GM12878 (cell line): ENCODE data around the gene GRIK5. TPM values are rescaled to one million over a fixed set of nuclear protein-coding genes. Genes with fewer than 3 reads are reported as not detected.

ENCODE experiments used
- ATAC-seq: fragments of 200-7000 bp; cut with Tn5 transposase; 3 replicates; pipeline ENCODE4 v1.9.1; 2020; ENCODE audit warnings: mild to moderate bottlenecking, moderate library complexity
- BruUV-seq: library from RNA; stranded (reverse); fragments of 400-500 nt; replicated peaks from 2 replicates; lab custom pipeline; 2021; lab: Mats Ljungman, UMichigan
- CTCF ChIA-PET: fragments of 300-600 bp; sonication (Branson Sonifier 250); formaldehyde crosslinking; extraction: SDS; loops from one replicate; lab custom pipeline; 2021; ENCODE audit warnings: inconsistent platforms; lab: Yijun Ruan, JAX
- POLR2A ChIA-PET: fragments of 350-600 bp; formaldehyde crosslinking; extraction: SDS; loops from one replicate; lab custom pipeline; 2021; ENCODE audit warnings: inconsistent platforms; lab: Charles Lee
- RAD21 ChIA-PET: fragments of 300-600 bp; sonication (Branson Sonifier 250); formaldehyde crosslinking; loops from one replicate; lab custom pipeline; 2023; ENCODE audit warnings: antibody characterized with exemption; ENCODE audit not compliant: unreplicated experiment; lab: Charles Lee
- SMC1A ChIA-PET: fragments of 300-600 bp; sonication (Branson Sonifier 250); formaldehyde crosslinking; loops from one replicate; lab custom pipeline; 2023; ENCODE audit not compliant: unreplicated experiment, uncharacterized antibody; lab: Charles Lee
- DNase-seq: peaks from one replicate; pipeline ENCODE4 v3.0.0-alpha.2; 2011; ENCODE audit warnings: low read depth, low spot score
- FAIRE-seq: peaks from 3 replicates; lab custom pipeline; 2011; peaks lifted over from hg19 to GRCh38; lab: Jason Lieb, UNC
- H2AFZ ChIP-seq: 2 replicates; pipeline ENCODE4 v1.6.0; 2011; ENCODE audit warnings: low read depth, low read length, control low read depth; ENCODE audit not compliant: control insufficient read depth
- H3K27ac ChIP-seq: 2 replicates; pipeline ENCODE4 v1.5.1; 2011; ENCODE audit warnings: control low read depth; ENCODE audit not compliant: control insufficient read depth, insufficient read depth
- H3K27me3 ChIP-seq, 2 experiments: replicated peaks in 1 of 2; 2 replicates each; pipeline versions ENCODE4 v1.6.0 to v1.6.1; 2011; ENCODE audit warnings: low read length in 1 of 2; ENCODE audit not compliant: control insufficient read depth in 2 of 2, insufficient read depth in 2 of 2
- H3K36me3 ChIP-seq, 2 experiments: 2 replicates each; pipeline ENCODE4 v1.5.1; 2011; ENCODE audit warnings: low read length in 1 of 2; ENCODE audit not compliant: control insufficient read depth in 2 of 2, insufficient read depth in 2 of 2
- H3K4me1 ChIP-seq: 2 replicates; pipeline ENCODE4 v1.6.1; 2011; ENCODE audit warnings: mild to moderate bottlenecking, low read length, moderate library complexity, mixed read lengths; ENCODE audit not compliant: control insufficient read depth, insufficient read depth
- H3K4me2 ChIP-seq: 2 replicates; pipeline ENCODE4 v1.6.0; 2011; ENCODE audit warnings: control low read depth; ENCODE audit not compliant: control insufficient read depth, insufficient read depth
- H3K4me3 ChIP-seq: fragments of 200-600 bp; sonication (generic); 2 replicates; pipeline ENCODE4 v1.5.1; 2016
- H3K79me2 ChIP-seq: 2 replicates; pipeline ENCODE4 v1.6.0; 2011; ENCODE audit warnings: low read length; ENCODE audit not compliant: control insufficient read depth, insufficient read depth
- H3K9ac ChIP-seq: 2 replicates; pipeline ENCODE4 v1.8.0; 2011; ENCODE audit warnings: low read length, control low read depth, mixed read lengths; ENCODE audit not compliant: control insufficient read depth, insufficient read depth
- H3K9me3 ChIP-seq: replicated peaks from 3 replicates; pipeline ENCODE4 v1.5.1; 2011; ENCODE audit warnings: mild to moderate bottlenecking, low read length; ENCODE audit not compliant: control insufficient read depth, insufficient read depth
- H4K20me1 ChIP-seq: 2 replicates; pipeline ENCODE4 v1.6.0; 2011; ENCODE audit not compliant: control insufficient read depth, insufficient read depth
- BHLHE40 ChIP-seq, 2 experiments: fragments of 450-650 bp in 1 of 2; IDR thresholded peaks; 2 replicates each; pipeline ENCODE4 v1.6.1; 2011 to 2017; ENCODE audit warnings: low read depth in 2 of 2, borderline replicate concordance in 1 of 2, improper control_type of control experiment in 1 of 2, low read length in 1 of 2, mild to moderate bottlenecking in 1 of 2
- CBX3 ChIP-seq: fragments of 200-600 bp; sonication (generic); IDR thresholded peaks from 2 replicates; pipeline ENCODE4 v1.6.1; 2016; ENCODE audit warnings: low read depth, borderline replicate concordance
- CBX5 ChIP-seq: sonication (generic); IDR thresholded peaks from 2 replicates; pipeline ENCODE4 v1.6.1; 2016; ENCODE audit warnings: low read depth, moderate library complexity, mild to moderate bottlenecking, inconsistent platforms
- ESRRA ChIP-seq: IDR thresholded peaks from 2 replicates; pipeline ENCODE4 v1.6.1; 2012; ENCODE audit warnings: mild to moderate bottlenecking, low read length, improper control_type of control experiment
- HDAC6 ChIP-seq: fragments of 200-600 bp; sonication (generic); IDR thresholded peaks from one replicate; pipeline ENCODE4 v1.8.0; 2017; ENCODE audit warnings: antibody characterized with exemption; ENCODE audit not compliant: unreplicated experiment
- KLF5 ChIP-seq: fragments of 450-650 bp; IDR thresholded peaks from 2 replicates; pipeline ENCODE4 v1.6.1; 2014; ENCODE audit warnings: mild to moderate bottlenecking; ENCODE audit not compliant: partially characterized antibody
- MEF2A ChIP-seq: IDR thresholded peaks from 2 replicates; pipeline ENCODE4 v1.6.1; 2011; ENCODE audit warnings: low read depth, mild to moderate bottlenecking, low read length, moderate library complexity; ENCODE audit not compliant: insufficient read depth
- MYB ChIP-seq: fragments of 150-350 bp; IDR thresholded peaks from 2 replicates; pipeline ENCODE4 v1.6.1; 2014; ENCODE audit warnings: mild to moderate bottlenecking, low read depth, low read length, borderline replicate concordance
- ZBED1 ChIP-seq: IDR thresholded peaks from 2 replicates; pipeline ENCODE4 v1.6.1; 2016; ENCODE audit warnings: borderline replicate concordance
- WGBS: methylation state at CpG from one replicate; pipeline ENCODE4 v1.1.6; 2016; ENCODE audit warnings: low lambda C conversion rate; ENCODE audit not compliant: insufficient replicate concordance, insufficient coverage; ENCODE audit errors: missing lambda C conversion rate; 5-methylcytosine and 5-hydroxymethylcytosine counted together
- in situ Hi-C: fragments of 300-500 bp; cut with MboI; formaldehyde crosslinking; loops from 9 replicates; pipeline ENCODE4 v1.14.3; 2018; ENCODE audit warnings: mixed read lengths
- intact Hi-C: fragments of 100-400 bp; cut with micrococcal nuclease; formaldehyde crosslinking; loops from one replicate; pipeline ENCODE4 v1.14.2; 2022; ENCODE audit not compliant: unreplicated experiment
- polyA plus RNA-seq, 11 experiments: library from polyadenylated mRNA; depleted of rRNA in 4 of 11; unstranded in 6 of 11; stranded (reverse) in 5 of 11; fragments of >200 nt; fragmentation: Nextera tagmentation in 4 of 11; fragmentation: Illumina TruSeq in 1 of 11; extraction: Ambion mirVana in 4 of 11; extraction: Trizol in 1 of 11; gene quantifications; 1 replicate in 1 of 11; 2 replicates in 10 of 11; pipeline versions ENCODE4 v1.2.1 to v1.2.3, GENCODE V29; 2011 to 2016; ENCODE audit warnings: inconsistent platforms in 2 of 11, missing spikeins in 2 of 11, low read depth in 1 of 11
- total RNA-seq, 4 experiments: library from RNA; depleted of rRNA in 3 of 4; stranded (reverse); fragments of >200 nt in 3 of 4; fragmentation: Illumina TruSeq in 1 of 4; extraction: Trizol in 1 of 4; gene quantifications; 2 replicates each; pipeline versions ENCODE4 v1.2.1 to v1.2.3, GENCODE V29; 2013 to 2021

GRIK5 gene
- total and polyA plus RNA-seq, 10 of the 15 experiments (the other 5 are each of a cell fraction or from before 2014, with no cell fraction given) = 0.03 to 0.23 (median 0.07) TPM; not detected in 3

- peaks cover 12% of the 10 kb centered on the region for H3K4me1 ChIP-seq
- ChIA-PET RAD21 (interaction anchor here (1.8 kb wide), 1 partner anchor 11 kb away, joined by 9 read pairs; no protein-coding TSS in a partner anchor), SMC1A (interaction anchor here (0.9 to 1.6 kb wide), 4 partner anchors 12 to 162 kb away, joined by 3 to 4 read pairs (median 4); no protein-coding TSS in a partner anchor), POLR2A (interaction anchor here (2.9 kb wide), 1 partner anchor 96 kb away, joined by 20 read pairs; the partner anchor contains the start of gene RPS19), CTCF (interaction anchor here (0.9 to 4.8 kb wide), 9 partner anchors 12 to 163 kb away, joined by 3 to 51 read pairs (median 6); partner anchors contain the start of genes CEACAM3 and RPS19)
- no peak for TF ChIP-seq ZBED1
- no peak for TF ChIP-seq ESRRA
- TF ChIP-seq KLF5 = no peak
- TF ChIP-seq BHLHE40 (IDR thresholded peaks at IDR 0.05; ENCODE audit: borderline replicate concordance in 1 of 2, low read depth in 2 of 2, low read length in 1 of 2) = no peak
- TF ChIP-seq MEF2A = no peak
- no peak for TF ChIP-seq CBX3
- TF ChIP-seq MYB = no peak
- no peak for TF ChIP-seq HDAC6
- TF ChIP-seq CBX5 = no peak
- H3K9me3 ChIP-seq = no peaks in the 10 kb centered on the region
- DNase-seq (no peak), FAIRE-seq (no peak), ATAC-seq (no peak)
- H3K27me3 ChIP-seq = no peaks in the 10 kb centered on the region
- 86% methylated on average over 13 of the region's 13 CpGs for WGBS
- in situ Hi-C loops = no loop called here
- H3K4me3 ChIP-seq = no peak overlapping the region
- H3K36me3 ChIP-seq = no peaks in the 10 kb centered on the region
- no TSS peak for BruUV-seq
- no peaks in the 10 kb centered on the region for H4K20me1 ChIP-seq
- H3K9ac ChIP-seq = no peak overlapping the region
- H3K79me2 ChIP-seq = no peaks in the 10 kb centered on the region
- H2AFZ ChIP-seq = no peak overlapping the region
- H3K4me2 ChIP-seq = no peak overlapping the region
- intact Hi-C loops = loop anchor here (5.0 kb wide), 1 partner anchor 164 kb away; no protein-coding TSS in a partner anchor
- H3K27ac ChIP-seq = no peak overlapping the region
Measured at GRCh38 chr19:41956621-41957020, 113.4 kb downstream of the GRIK5 start.
